NCI-H774 (cell line): ENCODE results near the gene COL4A4.
A peak's percentile ranks its signal among the peaks of the same experiment; 100 is the strongest.

Experiments
- DNase-seq: peaks from one replicate; lab custom pipeline; 2025; lab: John Stamatoyannopoulos, UW

COL4A4 gene

DNA sequence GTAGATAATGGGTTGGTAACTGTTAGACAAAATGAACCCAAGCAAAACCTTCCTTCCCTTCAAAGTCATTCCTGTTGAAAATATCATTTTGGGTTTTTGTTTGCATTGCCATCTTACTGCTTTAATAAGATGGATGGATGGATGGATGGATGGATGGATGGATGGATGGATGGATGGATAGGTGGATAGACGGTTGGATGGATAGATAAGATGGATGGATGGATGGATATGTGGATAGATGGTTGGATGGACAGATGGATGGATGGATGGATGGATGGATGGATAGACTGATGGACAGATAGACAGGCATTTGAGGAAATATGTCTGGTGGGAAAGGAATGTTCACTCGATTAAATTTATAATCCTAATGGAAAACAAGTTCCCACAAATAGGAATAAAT, 133.2 kb downstream of the COL4A4 start:
- no peak for DNase-seq

DNA sequence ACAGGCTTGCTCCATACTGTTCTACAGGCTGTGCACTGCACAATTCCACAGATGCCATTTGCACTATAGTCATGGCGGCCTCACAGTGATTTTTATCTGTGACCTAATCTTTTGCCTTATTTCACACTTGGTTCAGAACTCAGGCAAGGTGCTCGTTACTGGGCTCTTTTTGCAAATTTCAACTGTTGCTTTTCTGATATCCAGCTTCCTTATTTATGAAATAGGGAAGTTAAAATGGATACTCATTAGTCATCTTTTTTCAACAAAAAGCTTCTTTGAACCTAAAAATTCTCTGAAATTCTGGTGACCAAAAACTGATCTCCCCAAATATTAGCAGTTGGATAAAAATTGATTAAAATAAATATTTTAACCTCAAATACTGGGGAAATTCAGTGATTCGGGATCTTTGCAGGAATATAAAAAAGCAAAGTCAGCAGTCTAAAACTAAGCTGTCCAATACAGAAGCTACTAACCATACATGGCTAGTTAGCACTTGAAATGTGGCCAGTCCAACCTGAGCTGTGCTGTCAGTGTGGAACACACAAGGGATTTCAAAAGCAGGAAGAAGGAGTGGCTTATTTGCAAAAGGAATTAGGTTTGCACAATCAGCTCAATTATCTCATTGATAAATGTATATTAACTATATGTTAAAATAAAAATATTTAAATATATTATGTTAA, 134.4 kb downstream of the COL4A4 start:
- no peak for DNase-seq

- no peak for DNase-seq
Observed at GRCh38 chr2:227025510-227025909, 138.5 kb downstream of the COL4A4 start.

- no peak for DNase-seq
Observed at GRCh38 chr2:227022608-227023007, 141.4 kb downstream of the COL4A4 start.

GRCh38 chr2:227020416-227020815, 143.6 kb downstream of the COL4A4 start:
- no peak for DNase-seq

DNA sequence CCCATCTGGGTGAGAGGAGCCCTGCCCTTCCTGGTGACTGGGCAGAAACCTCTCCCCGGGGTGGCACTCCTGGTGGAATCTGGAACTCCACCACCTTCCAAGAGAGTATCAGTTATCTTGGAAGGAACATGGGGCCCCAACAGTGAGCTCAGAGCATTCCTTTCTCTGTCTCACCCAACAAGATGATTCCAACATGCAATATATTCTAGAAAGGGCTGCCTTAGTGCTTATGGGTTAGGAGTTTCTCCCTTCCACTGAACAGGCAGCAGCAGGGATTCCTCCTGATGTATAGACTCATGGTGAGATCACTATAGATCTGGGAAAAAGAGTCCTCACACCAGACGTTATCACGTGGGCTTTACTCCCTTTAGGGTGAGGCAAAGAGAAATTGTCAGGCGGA, 147.1 kb downstream of the COL4A4 start:
- DNase-seq = no peak

- no peak for DNase-seq
Observed at GRCh38 chr2:227013881-227014280, 150.1 kb downstream of the COL4A4 start.

GRCh38 chr2:227013330-227013729, 150.7 kb downstream of the COL4A4 start:
- DNase-seq = no peak

DNA sequence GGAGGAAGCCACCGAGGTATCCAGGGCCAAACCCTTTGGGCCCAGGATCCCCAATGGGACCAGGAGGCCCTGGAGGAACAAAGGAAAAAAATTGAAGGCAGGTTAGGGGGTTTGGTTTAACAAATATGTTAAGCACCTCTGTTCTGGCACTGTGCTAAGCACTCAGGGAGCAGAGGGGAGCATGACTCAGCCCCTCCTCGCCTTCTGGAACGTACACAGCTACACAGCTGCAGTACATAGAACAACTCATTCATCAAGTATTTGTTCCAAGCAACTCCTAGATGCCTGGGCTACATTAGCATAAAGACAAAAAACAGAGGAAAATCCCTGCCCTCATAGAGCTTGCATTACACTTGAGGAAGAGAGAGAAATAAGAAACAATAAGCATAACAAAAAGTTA, 153.6 kb downstream of the COL4A4 start:
- DNase-seq = no peak

- DNase-seq = no peak
Observed at GRCh38 chr2:227007940-227008339, 156.1 kb downstream of the COL4A4 start.

- DNase-seq = no peak
Observed at GRCh38 chr2:227007148-227007547, 156.9 kb downstream of the COL4A4 start.

DNA sequence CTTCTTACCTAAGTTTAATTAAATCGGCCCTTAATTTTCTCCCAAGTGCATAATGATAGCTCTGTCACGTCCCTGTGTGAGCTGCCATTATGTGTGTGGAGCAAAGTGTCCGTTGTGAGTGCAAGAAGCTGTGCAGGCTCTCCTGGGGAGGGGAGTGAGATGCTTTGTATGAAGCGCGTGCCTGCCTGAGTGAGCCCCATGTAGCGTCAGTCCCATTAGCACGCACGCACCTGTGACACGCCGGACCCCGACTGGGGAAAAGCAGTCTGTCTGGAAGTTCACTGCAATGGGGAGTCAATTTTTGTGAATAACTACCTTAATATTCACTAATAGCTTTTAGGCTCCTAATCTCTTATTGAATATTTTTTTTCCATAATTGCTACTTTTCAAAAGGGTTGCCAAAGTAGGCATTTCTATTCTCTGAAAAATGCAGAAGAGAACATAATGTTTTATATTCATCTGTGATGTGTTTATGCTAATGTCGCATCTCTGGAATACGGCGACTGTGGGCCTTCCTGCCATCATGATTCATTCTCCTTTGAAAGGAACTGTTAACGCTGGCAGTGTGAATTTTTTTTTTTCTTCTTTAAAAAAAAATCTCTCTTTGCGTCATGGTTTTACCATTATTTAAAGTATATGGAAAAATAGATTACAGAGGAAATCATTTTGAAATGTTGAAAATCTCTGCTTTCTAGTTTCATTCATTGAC, 157.7 kb downstream of the COL4A4 start:
- DNase-seq = no peak

DNA sequence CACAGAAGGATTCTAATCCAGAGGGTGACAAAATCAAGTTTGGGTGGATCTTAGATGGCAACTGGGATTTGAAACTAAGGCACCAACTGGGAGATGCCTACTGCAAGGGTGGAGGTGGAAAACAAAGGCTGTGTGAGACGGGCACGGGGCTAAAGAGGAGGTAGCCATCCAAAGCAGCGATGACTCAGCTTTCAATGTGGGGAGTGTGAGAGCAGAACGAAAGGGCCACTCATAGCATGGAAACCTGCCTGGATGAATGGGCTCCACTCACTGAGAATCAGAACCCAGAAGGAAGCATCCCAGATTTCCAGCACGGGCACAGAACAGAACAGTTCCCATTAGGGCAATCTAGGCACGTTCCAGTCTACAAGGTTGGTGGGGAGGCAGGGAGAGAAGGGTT, 159.5 kb downstream of the COL4A4 start:
- DNase-seq = no peak

- DNase-seq = no peak
Observed at GRCh38 chr2:227000123-227000522, 163.9 kb downstream of the COL4A4 start.

DNA sequence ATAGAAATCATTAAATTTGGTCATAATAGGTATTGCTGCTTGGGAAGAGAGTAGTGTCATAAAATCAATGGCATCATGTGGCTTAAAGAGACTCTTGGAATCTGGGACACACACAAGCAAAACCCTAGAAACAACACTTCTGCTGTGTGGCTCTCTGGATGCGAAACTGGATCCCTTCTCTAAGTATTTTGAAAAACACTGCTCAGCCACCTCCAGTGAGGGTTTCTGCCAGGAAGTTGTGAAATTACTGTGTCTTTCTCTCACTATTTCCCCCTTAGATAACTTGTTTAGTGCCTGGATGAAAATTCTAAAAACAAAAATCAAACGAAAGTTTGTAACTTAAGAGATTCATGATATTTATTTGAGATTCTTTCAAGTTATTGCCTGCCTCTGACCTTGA, 164.3 kb downstream of the COL4A4 start:
- no peak for DNase-seq

GRCh38 chr2:226995625-226996041, 168.4 kb downstream of the COL4A4 start:
- DNase-seq = no peak

DNA sequence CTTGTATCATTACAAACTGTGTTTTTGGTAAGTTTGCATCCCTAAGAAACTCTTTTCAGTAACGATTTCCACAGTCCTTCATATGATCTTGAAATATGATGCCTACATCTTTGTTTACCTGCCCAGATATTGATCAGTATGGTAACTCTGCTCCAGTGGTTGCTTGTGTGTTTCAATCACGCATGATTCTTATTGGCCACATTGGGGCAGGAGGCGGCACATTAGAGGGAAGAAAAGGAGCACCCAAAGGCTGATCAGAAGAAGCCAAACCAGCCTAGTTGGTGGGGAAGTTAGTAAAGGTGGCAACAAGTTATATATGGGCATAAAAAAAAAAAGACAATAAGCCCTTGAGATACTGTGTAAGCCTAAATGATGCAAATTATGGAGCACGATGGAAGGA, 169.2 kb downstream of the COL4A4 start:
- DNase-seq = no peak

DNA sequence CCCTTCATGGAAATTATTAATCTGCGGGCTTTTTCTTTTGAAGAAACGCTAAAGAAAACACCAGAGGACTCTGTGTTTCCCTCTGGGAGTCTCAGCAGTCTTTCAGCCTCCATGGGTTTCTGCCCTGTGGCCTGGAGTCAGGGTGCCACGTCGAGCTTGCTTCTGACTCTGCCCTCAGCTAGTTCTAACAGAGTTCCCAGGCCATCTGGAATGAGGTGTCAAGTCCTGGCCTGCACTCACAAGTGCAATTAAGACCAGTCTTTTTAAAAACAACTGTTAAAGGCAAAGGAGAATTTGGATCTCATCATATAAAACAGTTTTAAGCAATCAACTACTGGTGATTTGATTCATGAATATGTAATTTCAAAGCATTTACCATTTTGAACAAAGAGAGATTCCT, 170.8 kb downstream of the COL4A4 start:
- no peak for DNase-seq

- DNase-seq = no peak
Observed at GRCh38 chr2:226991663-226992062, 172.3 kb downstream of the COL4A4 start.

- DNase-seq = no peak
Observed at GRCh38 chr2:226985583-226985946, 178.4 kb downstream of the COL4A4 start.

DNA sequence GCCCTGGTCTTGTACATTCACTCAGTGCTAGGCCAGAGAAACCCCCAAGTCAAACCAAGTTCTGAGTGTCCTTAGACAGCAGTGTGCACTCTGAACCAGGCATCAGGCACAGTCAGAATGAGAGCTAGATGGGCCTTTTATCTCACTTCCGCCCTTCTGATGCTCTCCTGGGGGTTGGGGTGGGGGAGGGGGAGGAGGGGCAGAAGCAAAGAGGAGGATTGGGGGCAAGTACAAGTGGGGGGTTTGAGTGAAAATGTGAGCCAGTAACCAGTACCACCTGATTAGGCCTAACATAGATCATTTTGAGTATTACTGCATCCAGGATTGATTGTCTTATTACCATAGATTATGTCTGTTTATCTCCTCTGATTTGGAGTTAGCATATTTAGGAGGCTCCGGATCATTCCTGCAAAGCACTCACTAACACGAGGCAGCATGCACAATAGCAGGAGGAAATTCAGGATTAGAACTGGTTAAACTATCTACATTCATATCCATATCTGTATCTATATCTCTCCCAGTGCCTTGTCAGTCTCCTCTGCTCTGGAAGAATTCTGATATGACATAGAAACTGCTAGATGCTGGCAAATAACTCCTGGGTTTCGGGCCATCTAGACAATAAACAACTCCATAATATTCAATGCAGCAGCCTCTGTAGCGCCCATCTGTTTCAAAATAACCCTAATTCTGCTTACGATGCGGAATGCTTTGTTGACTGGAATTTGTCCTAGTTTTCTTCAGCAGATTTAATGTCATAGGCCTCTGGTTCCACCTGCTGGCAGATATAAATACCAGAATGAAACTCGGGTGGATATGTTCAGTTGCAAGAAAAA, 179.0 kb downstream of the COL4A4 start:
- DNase-seq = peak; percentile 29

GRCh38 chr2:226983895-226984749, 179.9 kb downstream of the COL4A4 start:
- DNase-seq = no peak
